GM19035 (cell line): Measurements from ENCODE around the gene TNFAIP8.
A peak's percentile ranks its signal among the peaks of the same experiment; 100 is the strongest.

Experiments used
- ATAC-seq: cut with Tn5 transposase; IDR thresholded peaks from one replicate; pipeline ENCODE4 v1.9.1; 2021; ENCODE audit not compliant: unreplicated experiment

The TNFAIP8 gene

GRCh38 chr5:119355685-119356611 is at the start of gene TNFAIP8:
Gene TNFAIP8 (plus strand): TSS chr5:119356019. CDS start chr5:119356091, 72 bp downstream.
- ATAC-seq: peak; percentile 57

DNA sequence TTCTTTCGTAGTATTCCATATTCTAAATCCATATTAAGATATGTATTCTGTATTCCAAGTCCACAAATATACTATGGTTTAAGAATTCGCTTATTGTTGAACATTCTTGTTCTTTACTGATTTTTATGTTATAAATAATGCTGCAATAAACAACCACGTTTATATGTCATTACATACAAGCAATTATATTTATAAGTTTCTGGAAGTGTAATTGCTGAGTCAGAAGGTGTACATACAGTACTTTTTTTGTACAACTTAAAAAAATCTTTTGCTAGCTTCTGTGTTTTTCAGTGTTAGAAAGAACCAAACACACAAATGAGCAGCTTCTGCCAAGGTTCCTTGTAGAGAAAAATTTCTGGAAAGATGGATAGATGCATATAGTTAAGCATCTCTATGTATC is 48.6 kb upstream of the TNFAIP8 start:
- no peak for ATAC-seq

DNA sequence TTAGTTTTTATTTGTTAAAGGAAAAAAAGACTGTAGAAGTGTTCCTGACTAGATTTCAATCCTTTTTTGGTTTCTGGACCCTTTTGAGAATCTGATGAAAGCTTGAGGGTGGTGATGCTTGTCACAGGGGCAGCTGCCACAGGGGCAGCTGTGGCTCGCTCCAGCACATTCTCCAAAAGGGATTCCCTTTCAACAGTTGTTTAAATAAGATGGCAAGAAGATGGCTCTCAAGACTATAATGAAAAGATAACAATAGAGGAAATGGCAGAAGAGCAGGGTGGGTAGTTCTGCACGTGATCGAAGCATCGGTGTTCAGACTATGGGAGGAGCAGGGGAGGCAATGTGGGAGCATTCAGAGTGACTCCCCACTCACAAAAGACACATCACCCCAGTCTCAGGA is 46.5 kb upstream of the TNFAIP8 start:
- ATAC-seq: no peak

- ATAC-seq: no peak
These were observed 44.1 kb upstream of the TNFAIP8 start for GRCh38 chr5:119311688-119312087.

GRCh38 chr5:119312403-119312802 is 43.4 kb upstream of the TNFAIP8 start:
- no peak for ATAC-seq

DNA sequence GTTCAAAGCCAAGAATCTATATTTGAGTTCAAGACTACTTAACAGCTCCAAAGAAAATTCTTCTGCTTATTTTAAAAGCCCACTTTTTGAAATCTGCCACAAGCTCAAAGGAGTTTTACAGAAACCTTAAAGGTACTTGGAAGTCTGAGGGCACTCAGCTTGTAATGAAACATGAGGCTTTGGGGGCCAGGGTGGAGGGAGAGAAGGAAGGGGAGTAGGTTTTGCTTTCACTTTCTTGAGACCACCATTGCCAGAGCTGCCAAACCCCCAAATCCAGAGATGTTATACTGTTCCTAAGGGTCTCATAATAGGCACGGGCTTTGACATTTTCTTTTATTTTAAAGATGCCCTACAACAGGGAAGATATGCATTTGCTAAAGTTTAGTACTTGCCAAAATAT is 42.6 kb upstream of the TNFAIP8 start:
- no peak for ATAC-seq

- no peak for ATAC-seq
These were observed 41.9 kb upstream of the TNFAIP8 start for GRCh38 chr5:119313658-119314605.

- peak; percentile 71 for ATAC-seq
These were observed 40.3 kb upstream of the TNFAIP8 start for GRCh38 chr5:119315516-119315949.

DNA sequence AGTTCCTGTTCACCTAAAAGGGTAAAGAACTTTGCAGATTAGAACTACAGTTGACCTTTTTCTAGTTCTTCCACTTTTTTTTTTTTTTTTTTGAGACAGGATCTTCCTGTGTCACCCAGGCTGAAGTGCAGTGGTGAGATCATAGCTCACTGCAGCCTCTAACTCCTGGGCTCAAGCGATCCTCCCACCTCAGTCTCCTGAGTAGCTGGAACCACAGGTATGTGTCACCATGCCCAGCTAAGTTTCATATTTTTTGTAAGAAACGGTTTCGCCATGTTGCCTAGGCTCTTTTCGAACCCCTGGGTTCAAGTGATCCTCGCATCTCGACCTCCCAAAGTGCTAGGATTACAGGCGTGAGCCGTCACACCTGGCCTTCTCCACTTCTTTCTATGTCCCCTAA is 39.7 kb upstream of the TNFAIP8 start:
- ATAC-seq: no peak

DNA sequence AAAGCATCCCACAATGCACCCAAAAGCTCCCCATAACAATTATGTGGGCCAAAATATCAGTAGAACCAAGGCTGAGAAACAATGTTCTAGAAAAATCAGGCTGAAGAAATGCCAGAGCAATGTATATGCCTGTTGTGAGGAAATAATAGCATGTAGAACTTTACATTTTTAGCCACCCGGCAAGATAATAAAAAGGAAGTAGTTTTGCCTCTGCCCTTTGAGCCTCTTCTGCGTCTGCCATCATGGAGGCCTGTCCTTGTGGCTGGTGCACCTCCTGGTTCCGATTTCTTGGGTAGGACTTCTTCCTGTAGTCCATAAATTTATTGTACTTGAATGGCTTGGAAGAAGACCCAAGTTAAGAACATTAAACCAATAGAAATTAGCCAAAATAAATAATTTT is 38.9 kb upstream of the TNFAIP8 start:
- ATAC-seq: no peak

GRCh38 chr5:119318256-119318894 is 37.4 kb upstream of the TNFAIP8 start:
- peak; percentile 35 for ATAC-seq

- no peak for ATAC-seq
These were observed 36.4 kb upstream of the TNFAIP8 start for GRCh38 chr5:119319401-119319800.

DNA sequence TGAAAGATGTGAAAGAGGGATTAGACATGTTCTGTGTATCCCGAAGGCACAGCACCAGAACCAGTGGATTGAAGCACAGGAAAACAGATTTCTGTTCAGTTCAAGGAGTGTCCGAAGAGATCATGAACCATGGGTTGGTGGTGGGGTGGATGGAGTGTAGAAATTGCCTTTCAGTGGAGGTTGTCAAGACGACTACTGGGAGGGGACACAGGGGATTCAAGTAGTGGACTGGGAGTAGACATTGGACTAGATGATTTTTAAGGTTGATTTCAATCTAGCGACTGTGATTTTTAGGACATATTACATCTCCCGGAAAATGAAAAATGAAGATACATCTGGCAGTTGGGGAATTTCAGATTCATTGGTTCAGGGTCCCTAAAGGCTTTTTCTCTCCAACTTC is 35.9 kb upstream of the TNFAIP8 start:
- ATAC-seq: no peak

- no peak for ATAC-seq
These were observed 34.1 kb upstream of the TNFAIP8 start for GRCh38 chr5:119321569-119322311.

- ATAC-seq: no peak
These were observed 33.4 kb upstream of the TNFAIP8 start for GRCh38 chr5:119322312-119322947.

GRCh38 chr5:119322948-119323537 is 32.8 kb upstream of the TNFAIP8 start:
- peak; percentile 57 for ATAC-seq

- no peak for ATAC-seq
These were observed 32.2 kb upstream of the TNFAIP8 start for GRCh38 chr5:119323601-119324000.

GRCh38 chr5:119324842-119325241 is 31.0 kb upstream of the TNFAIP8 start:
- no peak for ATAC-seq

- no peak for ATAC-seq
These were observed 28.8 kb upstream of the TNFAIP8 start for GRCh38 chr5:119327018-119327417.
